Ureter (tissue), 1 donor: ENCODE data around the gene LCP2. TPM values are rescaled to one million over a fixed set of nuclear protein-coding genes. Genes with fewer than 3 reads are reported as not detected.
A peak's percentile ranks its signal among the peaks of the same experiment; 100 is the strongest.
"Not testable (repeated sequence)": the region's sequence is repeated elsewhere in the genome, so short reads cannot be mapped to it uniquely, and the experiment has no call there.

Source experiments
- DNase-seq: peaks from one replicate; pipeline ENCODE4 v3.0.0-alpha.2; 2020; ENCODE audit warnings: low spot score
- total RNA-seq: library from RNA; stranded (reverse); gene quantifications from one replicate; pipeline ENCODE4 v1.2.4, GENCODE V29; 2023
- donor health status: DM: yes; HTN: yes; CAD: no.

LCP2 gene
- total RNA-seq, 1 donor from 2014 or later = 21.7 TPM

DNA sequence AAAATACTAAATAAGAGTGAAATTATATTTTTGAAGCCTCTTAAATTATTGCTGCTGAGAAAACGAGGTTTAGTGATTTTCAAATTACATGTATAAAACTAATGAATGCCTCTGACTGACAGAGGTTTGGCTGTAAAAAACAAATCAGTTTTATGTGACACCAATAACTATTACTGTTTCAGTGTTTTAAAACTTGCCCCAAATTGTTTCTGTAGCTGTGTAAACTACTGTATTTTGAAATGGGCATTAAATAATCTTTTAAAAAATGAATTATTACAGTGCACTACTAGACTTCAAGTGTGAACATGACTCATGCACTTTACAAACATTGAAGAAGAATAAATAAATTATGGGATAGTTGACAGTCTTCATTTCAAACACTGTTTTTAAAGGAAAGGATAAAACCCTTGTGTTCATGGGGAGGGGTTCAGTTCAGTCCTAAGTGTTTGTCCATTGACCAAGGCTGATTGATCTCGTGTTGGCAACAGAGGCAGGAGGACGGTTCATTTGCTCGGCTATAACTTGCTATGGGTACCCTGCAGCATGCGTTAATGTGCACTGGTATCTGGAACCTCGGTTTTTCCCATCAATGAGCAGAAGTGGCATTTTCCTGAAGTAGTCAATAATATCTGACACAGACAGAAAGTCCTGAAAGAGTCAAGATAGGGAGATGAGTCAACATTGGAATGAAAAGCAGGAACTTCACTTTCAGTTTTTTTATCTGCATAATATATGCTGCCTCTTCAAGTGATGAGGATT lies 49.2 kb downstream of the LCP2 start:
- DNase-seq = no peak

GRCh38 chr5:170247363-170247762 lies 50.2 kb downstream of the LCP2 start:
- DNase-seq = no peak

DNA sequence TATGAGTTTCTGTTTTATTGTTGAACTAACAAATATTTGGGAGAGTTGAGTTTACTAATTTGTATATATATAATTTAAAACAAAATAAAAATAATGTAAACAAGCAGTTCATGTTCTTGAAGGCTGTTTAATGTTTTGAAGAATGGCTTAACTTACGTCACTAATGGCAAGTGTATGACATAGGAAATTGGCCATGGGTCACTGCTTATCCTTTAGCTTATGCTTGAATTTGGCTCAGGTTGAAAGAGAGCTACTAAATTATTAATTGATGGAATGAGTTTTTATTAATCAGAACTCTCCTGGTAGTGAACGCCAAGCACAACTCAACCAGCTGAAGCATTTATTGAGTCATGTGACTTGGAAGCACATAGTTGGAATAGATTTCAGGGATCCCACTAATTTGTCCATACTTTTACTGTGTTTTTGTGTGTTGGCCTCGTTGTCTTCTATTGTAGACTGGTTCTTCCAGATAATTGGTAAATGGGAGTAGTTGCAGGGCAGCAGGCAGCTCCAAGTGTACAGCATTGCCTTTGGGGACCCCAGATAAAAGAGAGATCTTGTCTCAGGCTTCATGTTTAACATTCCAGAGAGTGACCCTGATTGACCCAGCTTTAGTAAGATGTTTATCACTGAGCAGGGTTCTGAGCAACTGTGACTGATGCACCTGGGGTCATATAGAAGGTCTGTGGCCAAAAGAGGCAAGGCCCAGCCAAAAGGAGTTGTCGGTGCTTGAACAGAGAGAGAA lies 51.3 kb downstream of the LCP2 start:
- DNase-seq = no peak

GRCh38 chr5:170245436-170245835 lies 52.1 kb downstream of the LCP2 start:
- DNase-seq = not testable (repeated sequence)

GRCh38 chr5:170238456-170239196 lies 59.0 kb downstream of the LCP2 start:
- no peak for DNase-seq

DNA sequence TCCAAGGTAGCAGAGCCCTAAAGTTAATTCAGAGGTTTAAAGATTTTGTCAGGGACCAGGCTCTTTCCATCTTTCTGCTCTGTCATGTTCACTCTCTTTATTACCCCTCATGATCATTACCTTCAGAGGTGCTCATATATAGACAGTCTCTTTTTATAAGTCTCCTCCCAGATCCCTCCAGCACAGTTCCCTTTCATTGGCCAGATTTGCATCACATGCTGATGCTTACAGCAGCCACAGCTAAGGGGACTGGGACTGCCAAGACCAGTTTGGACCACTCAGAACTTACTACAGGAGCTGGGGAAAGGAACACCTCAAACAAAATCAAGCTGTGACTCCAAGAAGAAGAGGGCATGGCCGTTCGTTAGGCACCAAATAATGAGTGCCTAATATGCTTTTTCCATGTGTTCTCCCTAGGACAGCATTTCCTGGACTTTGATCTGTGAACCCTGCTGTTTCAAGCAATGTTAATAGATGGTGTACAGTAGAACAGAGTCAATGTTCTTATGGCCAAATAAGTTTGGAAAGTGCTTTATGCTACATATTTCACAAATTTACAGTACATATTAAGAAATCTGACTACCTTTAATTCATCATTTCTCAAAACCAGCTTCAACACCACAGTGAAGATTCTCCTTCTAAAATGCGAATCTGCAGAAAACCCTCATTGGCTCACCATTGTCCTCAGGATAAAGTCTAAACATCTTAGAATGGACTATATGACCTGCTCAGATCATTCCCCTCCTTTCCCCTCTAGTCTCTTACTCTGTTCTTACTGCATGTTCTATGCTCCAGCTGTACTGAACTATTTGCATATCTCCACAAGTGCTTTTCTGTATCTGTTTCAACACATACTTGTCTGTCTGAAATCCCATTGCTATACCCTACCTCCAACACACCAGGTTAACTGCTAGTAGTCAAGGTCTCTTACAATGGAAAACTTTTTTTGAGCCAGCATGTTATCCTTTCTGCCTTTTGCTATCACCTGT lies 61.4 kb downstream of the LCP2 start:
- no peak for DNase-seq

GRCh38 chr5:170233358-170233892 lies 64.2 kb downstream of the LCP2 start:
- no peak for DNase-seq

- DNase-seq = no peak
Measured at GRCh38 chr5:170232786-170233185, 64.8 kb downstream of the LCP2 start, which contains the start of gene C5orf58. Gene C5orf58, plus strand, starts transcription at chr5:170232985. Its CDS starts 1,992 bp downstream, at chr5:170234977.

DNA sequence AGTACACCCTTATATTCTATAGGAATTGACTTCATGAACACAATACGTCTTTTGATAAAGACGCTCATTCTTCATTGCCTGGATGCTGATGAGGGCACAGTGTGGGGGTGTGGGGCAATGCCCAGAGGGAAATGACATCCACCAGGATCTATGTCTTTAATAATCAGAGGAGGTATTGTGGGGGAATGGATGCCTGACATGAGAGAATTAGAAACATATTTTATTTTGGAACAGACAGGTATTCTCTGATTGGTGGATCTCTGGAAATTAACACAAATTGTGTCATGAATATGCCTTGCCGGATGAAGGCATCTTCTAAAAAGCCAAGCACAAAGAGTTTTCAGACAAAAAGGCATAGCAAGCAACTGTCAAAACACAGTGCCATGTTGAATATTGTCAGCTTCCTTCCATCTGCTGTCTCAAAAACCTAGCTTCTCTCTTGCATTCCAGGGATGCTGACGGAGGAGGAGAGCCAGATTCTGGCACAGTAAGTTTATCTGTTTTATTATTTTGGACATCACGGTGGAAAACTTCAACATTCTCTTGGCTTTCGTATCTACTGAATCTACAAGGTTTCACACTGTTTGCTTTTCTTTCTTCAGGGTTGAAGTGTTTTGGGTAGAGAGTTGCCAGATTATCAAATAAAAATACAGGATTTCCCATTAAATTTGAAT lies 68.7 kb downstream of the LCP2 start:
- no peak for DNase-seq

DNA sequence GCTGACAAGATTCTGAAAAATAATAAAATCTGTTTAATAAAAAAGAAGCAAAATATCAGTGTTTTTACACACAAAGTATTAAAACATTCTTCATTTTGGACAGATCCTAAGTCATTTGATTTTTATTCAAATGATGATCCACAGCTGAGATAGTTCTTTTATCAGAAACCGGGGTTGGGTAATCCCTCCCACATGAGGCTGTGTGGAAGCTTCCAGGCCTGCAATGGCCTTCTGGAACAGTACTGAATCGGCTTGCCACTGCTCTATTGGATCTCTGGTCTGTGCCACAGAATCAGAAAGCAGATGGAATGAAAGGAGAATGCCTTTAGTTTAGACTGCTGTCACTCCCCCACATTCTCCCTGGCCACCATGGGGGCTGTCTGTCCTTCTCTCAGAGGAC lies 70.9 kb downstream of the LCP2 start:
- no peak for DNase-seq

DNA sequence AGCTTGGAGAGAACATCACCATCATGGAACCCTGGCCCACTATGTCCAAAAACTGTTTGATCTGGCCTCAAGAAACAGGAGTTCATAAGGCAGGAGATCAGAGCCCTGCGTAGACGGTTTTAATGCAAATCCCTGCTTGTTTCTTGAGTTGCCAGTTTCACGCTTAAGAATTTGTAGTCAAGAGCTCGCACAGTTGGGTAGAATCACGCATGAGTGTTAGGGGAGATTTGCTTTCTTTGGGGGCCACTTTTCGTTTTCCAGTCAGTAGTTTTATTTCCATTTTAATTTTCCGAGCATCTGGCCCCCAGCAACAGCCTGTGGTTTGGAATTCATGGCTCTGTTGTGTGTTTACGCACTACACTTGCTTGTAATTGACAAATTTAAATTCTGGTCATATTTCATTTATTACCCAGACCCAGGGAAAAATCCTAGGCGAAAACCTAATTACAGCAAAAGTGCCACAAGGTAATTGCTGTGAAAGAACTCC lies 71.4 kb downstream of the LCP2 start:
- no peak for DNase-seq

DNA sequence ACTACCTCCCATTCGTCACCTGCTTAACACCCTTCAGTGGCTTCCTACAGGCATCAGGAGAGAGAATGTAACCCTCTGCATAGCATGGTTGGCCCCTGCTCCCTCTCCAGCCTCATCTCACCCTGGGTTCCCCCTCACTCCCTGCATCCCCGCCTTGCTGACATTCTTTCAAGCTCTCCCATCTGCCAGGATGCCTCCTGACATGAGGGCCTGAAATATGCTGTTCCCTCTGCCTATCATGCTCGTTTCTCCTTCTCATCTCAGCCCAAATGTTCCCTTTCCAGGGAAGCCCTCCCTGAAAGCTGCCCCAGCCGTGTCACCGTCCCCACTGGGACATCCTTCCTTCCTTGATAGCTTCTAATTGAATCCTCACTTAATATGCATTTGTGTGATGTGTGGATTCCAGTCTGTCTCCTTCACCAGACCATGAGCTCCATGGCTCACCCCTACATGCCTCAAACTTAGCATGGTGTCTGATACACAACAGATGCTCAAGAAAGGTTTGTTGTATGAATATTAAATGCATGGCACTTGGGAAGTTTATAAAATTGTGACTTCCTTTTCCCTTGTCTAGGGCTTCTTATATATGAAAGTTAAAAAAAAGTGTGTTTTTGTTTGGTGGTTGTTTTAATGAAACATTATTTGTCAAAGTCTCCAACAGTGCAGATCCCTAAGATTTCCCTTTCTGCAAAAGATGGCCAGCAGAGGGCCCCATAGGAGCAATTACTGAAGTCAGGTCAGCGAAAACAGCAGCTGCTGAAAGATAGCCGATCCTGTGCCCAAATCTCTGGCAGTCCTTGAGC lies 72.0 kb downstream of the LCP2 start:
- peak; percentile 77 for DNase-seq

DNA sequence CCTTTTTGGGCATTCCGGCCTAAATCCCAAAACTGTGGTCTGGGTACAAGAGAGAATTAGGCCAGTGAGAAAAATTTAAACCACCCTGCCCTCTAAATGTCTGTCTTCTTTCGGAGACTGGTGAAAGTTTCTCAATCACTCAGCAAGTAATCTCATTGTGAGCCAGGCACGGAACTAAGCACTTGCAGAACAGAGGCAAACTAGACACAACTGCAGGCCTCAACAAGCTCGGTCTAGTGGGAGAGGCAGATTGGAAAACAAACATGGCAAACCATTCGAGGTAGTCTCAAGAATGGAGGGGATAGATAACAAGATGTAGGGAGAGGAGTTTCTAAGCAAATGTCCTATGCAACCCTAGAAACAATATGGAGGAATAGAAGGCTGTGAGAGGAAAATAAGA lies 73.7 kb downstream of the LCP2 start:
- DNase-seq = no peak

- DNase-seq = no peak
Measured at GRCh38 chr5:170223360-170223759, 74.2 kb downstream of the LCP2 start.

- DNase-seq = no peak
Measured at GRCh38 chr5:170221327-170221741, 76.2 kb downstream of the LCP2 start.

GRCh38 chr5:170220191-170220590 lies 77.4 kb downstream of the LCP2 start:
- no peak for DNase-seq

DNA sequence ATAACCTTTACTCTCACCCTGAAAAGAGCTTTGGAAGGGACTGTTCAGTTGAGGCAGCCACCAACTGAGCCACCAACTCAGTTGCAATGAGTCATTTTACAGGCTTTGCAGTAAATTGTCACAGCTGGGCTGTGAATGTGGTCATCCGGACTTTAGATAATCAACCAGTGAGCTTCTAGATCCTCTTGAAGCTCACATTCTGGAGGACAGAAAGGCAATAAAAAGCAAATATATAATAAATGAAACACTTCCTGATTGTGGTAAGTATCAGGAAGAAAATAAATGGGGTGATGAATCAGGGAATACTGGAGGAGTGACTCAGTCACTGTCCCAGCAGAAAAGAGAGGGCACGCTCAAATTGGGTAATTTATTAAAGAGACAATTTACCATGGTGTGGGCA lies 78.0 kb downstream of the LCP2 start:
- no peak for DNase-seq

DNA sequence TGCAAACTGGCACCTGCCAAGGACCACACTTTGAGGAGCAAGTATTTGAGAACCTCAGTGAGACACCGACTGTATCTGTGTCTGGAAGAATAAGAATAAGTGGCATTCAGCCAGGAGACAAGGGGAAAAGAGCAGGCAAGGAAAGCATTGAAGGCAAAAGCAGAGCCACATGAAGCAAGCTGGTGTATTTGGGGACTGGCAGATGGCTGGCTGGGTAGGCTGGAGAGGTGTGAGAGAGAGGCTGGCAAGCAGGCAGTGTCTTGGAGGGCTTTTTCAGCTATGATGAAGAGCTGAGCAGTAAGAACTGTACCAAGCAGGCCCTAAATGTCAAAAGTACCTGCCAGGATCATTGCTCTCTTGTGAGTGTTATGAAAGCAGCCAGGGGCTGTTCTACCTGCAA lies 78.9 kb downstream of the LCP2 start:
- DNase-seq = no peak

DNA sequence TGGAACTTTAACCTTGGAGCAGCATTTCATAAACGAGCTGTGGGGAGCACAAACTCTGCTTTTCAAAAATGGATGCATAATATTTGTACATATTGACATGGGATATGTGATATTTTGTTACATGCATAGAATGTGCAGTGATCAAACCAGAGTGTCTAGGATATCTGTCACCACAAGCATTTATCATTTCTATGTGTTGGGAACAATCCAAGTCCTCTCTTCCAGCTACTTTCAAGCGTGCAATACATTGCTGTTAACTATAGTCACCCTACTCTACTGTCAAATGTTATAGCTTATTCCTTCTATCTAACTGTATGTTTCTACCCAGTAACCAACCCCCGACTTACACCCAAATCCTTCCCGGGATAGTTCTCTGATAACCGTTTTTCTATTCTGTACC lies 79.7 kb downstream of the LCP2 start:
- no peak for DNase-seq
